HG03571 (cell line): ENCODE results near the gene ARID5A.
"Not testable (repeated sequence)": the region's sequence is repeated elsewhere in the genome, so short reads cannot be mapped to it uniquely, and the experiment has no call there.

Experiments used
- ATAC-seq: cut with Tn5 transposase; IDR thresholded peaks from one replicate; pipeline ENCODE4 v1.9.1; 2021; ENCODE audit not compliant: unreplicated experiment

Gene ARID5A

DNA sequence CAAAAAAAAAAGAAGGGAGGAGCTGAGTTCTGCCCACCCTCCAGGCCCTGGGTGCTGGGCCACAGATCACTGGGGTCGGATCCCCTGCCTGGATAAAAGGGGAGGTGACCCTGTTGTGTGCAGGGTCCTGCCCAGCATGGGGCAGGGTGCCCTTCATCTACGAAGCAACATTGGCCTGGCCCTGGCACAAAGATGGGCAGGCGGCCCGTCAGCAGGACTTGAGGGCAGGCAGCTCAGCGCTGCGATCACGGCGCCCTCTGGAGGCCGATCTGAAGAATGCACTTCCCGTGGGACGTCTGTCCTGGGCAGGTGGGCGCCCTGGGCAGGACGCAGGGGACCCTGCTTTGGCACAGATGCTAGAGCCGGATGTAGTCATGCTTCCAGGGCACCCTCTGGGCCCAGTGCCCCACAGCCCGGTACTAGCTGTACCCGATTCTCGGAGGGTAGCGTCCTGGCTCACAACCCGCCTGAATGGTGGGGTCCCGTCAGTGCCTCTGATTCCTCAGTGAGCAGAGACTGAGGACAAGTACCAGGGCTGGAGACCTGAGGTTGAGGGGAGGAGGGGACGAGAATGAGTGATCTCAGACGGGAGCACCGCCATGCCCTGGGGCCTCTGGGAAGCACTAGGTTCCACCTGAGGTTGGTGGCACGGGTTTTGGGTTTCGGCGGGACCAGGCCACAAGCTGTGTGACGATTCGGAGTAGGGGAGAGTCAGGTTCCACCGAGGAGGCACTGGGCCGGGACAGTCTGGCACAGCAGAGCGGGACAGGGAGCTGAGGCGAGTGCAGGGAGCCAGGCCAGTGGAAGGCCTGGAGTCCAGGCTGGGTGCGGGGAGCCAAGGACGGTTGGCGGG is 18.0 kb downstream of the ARID5A start:
- peak; percentile 49 for ATAC-seq

DNA sequence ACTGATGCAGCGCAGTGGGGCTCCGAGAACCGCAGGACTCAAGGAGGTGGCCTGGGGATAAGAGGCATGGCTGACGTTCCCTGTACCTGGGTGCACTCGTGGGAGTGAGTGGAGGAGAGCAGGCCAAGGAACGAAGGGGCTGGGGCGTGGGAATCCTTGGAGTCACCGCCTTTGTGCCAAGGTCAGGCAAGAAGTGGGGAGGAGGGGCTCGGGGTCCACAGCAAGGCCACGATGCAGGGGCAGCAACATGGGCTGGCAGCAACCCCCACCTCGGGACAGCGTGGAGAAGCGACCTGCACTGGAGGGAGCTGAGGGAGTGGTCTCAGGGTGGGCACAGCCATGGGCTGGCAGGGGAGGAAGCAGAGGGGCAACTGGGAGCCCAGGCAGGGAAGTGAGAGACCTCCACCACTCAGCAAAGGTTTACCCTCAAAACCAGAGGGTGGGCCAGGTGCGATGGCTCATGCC is 18.6 kb downstream of the ARID5A start:
- no peak for ATAC-seq

- no peak for ATAC-seq
Measured at GRCh38 chr2:96556441-96557330, 20.1 kb downstream of the ARID5A start.

GRCh38 chr2:96557421-96557820 is 20.9 kb downstream of the ARID5A start:
- not testable (repeated sequence) for ATAC-seq

GRCh38 chr2:96558061-96558460 is 21.5 kb downstream of the ARID5A start:
- no peak for ATAC-seq

DNA sequence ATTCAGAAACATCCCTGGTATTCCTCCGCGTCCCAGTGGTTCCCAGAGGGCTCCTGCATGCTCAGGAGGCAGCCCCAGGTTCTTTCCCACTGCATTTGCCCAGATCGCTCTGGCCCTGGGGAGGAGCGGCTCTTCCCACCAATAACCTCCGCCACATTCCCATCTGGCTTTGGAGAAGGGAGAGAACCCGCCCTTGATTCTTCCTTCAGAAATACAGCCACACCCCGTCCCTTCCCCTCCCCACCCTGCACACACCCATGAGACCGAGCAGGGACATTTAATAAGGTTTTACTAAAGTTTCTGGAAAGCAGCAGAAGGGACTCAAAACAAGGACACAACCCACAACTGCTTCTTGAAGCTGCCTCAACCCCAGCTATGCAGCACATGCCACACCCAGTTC is 21.9 kb downstream of the ARID5A start:
- ATAC-seq, result no peak

DNA sequence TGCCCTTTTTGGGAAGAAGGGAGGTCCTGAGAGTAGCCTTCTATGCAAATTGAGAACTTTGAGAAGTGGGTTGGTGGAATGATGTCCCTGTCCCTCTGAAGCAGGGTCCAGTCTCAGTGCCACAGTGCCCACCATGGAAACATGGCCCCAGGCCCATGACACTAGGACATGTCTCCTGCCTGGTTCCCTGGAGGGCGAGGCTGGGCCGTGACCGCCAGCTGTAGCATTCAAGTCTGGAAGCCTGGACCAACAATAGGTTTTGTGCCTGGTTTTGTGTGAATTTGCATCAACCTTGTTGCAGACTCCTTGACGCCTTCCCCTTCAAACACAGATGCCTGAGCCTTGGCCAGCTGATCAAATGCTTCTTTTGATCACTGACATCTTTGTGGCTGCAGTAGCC is 27.5 kb downstream of the ARID5A start:
- no peak for ATAC-seq

- no peak for ATAC-seq
Measured at GRCh38 chr2:96564563-96564962, 28.0 kb downstream of the ARID5A start.

DNA sequence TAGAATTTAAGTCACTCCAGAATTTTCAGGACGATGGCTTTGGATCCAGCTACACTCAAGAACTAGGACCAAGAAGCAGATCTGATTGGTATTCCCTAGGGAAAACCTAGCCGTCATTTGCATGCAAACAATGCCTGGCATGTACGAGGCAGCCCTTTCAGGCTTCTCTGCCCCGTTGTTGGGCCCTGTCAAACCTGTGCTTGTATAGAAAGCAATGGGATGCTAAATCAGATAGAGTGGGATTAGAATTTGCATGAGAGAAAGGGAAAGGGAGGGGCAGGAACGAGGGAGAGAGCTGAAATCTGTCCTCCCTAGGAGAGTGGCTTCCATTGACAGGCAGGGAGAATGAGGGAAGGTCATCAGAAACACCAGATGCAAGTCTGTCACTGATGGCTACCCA is 28.6 kb downstream of the ARID5A start:
- no peak for ATAC-seq

DNA sequence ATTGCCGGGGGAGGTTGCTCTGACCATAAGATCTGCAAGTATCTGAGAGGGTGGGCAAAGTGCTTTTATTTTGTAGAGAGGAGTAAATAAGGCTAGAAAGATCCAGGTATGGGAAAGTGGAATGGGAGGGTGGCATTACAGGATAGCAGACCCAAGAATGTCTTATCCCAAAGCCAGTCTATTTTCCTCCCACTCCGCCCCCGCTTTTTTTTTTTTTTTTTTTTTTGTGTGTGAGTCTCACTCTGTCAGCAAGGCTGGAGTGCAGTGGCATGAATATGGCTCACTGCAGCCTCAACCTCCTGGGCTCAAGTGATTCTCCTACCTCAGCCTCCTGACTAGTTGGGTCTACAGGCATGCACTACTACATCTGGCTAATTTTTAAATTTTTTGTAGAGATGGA is 31.5 kb downstream of the ARID5A start:
- no peak for ATAC-seq

DNA sequence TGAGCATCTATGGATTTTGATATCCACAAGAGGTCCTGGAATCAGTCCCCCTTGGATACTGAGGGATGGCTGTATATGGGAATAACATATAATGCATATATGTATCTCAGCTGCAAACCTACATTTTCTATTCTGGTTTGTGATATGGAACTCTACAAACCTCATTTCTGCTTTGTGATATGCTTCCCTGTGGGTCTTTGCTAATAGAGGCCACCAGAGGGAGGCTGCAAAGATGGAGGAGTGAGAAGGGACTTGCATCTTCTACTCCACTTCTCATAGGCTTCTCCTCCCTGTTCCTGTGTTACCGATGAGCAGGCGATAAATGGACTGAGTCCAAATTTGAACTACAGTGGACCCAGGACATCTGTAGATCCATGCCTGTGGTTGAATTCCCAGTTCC is 37.8 kb downstream of the ARID5A start:
- no peak for ATAC-seq

DNA sequence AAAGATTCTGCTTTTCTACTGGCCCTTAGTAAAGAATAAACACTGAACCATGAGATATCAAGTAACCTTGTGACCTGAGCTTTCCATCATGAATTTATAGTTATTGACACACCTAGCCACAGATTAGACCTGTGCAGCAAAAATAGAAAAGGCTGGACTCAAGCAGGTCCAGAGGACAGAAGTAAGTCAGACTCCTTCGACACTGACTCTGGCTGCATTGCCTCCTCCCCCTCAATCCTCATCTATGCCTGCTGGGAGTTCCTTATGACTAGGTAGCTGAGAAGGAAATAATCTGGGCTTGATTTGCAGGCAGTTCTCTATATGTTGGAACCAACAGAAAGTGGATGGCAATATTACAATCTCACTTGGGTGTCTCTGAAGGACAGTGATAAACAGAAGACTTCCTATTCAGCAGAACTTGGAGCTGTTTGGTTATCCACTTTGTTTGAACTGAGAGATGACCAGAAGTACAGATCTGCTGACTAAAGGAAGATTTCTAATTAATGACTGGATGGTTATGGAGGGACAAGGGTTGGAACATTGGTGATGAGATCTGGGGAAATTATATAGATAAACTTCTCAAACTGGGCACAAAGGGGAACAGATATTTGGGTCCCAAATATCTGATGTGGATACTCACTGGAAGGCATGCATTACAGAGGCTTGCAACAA is 39.4 kb downstream of the ARID5A start:
- no peak for ATAC-seq

DNA sequence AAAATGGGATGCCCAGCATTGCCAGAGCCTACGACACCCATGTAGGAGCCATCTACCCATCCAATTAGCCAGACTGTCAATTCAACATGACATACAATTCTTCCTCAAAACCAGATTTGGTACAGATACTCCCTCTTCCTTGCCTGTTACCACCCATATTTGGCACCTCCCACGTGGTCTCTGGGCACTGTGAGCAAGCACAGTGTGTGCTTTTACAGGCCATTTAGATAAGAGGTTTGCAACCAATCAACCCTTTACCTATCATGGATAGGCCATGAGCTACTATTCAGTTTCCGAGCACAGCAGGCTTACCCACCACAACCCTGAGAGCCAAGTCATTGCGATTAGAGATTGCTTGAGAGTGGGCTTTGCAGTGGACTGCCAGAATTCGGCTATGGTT is 40.9 kb downstream of the ARID5A start:
- no peak for ATAC-seq

GRCh38 chr2:96578731-96579130 is 42.2 kb downstream of the ARID5A start:
- ATAC-seq, result no peak

- no peak for ATAC-seq
Measured at GRCh38 chr2:96579422-96579821, 42.9 kb downstream of the ARID5A start.

DNA sequence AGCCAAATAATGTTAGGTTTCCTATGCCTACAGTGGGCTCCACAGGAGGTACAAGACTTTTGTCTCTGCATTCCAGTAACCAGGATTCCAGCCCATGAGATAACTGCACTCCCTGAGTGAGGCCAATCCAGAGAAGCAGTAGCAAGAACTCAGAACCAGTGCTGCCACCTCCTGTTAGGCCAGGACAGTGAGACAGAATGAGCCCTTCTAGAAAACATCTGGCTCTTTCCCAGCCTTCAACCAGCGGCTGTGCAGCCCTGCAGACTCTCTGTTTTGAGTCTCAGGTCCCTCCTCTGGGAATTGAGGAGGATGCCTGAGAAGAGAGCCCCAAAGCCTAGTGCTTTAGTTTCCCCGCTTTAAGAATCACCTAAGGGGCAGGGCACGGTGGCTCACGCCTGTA is 44.2 kb downstream of the ARID5A start:
- ATAC-seq, result no peak

DNA sequence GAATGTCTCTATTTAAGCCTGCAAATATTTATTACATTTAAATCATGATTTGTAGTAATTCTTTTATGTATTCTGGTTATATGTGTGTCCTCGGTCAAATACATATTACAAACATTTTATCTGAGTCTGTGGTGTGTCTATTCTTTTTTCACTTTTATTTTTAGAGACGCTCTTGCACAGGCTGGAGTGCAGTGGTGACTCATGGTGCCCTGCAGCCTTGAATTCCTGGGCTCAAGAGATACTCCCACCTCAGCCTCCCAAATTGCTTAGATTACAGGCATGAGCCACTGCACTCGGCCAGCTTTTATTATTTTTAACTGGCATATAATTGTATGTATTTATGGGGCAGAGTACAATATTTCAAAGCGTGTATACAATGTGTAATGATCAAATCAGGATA is 47.5 kb downstream of the ARID5A start:
- ATAC-seq, result no peak

DNA sequence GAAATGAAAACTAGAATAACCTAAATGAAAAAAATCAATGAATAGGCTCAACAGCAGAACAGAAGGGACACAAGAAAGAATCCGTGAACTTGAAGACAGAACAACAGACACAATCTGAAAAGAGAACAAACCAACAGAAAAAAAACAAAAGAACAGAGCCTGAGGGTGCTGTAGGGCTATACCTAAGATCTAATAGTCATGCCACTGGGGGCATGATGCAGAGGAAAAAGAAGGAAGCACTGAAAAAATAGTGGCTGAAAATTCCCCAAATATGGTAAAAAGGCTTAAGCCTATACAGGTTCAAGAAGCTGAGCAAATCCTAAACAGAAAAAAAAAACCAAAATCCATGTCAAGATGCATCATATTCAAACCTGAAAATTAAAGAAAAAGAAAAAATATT is 51.3 kb downstream of the ARID5A start:
- ATAC-seq, result no peak

DNA sequence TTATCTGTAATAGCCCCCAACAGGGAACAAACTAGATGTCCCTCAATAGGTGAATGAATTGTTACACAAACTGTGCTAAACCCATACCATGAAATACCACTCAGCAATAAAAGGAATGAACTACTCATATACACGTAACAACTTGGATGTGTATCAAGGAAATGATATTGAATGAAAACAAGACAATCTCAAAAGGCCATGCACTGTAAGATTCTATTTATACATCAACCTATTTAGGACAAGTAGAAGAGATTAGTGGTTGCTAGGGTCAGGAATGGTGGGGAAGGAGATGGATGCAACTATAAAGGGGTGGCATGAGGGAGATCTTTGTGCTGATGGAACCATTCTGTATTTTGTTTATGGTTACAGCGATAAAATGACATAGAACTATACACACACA is 54.5 kb downstream of the ARID5A start:
- no peak for ATAC-seq

DNA sequence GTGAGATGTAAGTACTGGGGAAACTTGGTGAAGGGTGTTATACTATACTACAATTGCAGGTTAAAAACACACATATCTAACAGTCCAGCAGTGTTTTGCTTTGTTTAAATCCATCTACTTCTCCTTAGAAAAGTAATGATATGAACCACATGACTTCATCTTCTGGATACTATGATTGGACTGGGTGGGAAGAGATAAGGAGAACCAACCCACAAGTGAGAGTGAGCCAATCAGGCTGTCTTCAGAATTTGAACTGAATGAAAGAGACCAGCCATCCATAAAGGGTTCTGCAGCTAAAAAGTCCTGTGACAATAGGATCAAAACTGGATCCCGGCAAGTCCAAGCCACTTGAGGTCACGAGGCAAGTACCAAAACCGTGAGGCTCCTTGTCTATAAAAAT is 54.9 kb downstream of the ARID5A start:
- no peak for ATAC-seq

DNA sequence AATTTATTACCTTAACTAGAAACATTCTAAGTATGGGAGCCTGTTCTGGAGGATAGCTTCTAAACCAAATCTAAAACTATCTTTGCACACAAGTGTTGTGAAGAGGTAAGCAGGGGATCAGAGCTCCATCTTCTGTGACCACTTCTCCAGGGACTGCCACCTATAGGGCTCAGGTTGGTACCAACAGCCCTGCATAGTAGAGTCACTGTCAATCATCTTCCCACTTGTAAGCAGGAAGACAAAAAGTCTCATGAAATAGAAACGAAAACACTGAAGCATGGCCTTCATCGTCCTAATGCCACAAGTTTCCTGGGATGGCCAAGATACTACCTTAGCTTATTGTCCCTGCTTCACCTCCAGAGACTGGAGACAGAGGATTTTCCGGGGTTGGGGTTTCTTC is 57.7 kb downstream of the ARID5A start:
- ATAC-seq, result no peak
